OCI-LY7 (cell line): ENCODE results near the gene SPATA2. TPM values are rescaled to one million over a fixed set of nuclear protein-coding genes. Genes with fewer than 3 reads are reported as not detected.

Source experiments
- BruUV-seq: library from RNA; stranded (reverse); fragments of 400-500 nt; replicated peaks from 2 replicates; lab custom pipeline; 2021; lab: Mats Ljungman, UMichigan
- CTCF ChIA-PET: fragments of 300-600 bp; sonication (Branson Sonifier 250); formaldehyde crosslinking; loops from one replicate; lab custom pipeline; 2022; ENCODE audit warnings: antibody characterized with exemption; ENCODE audit not compliant: unreplicated experiment; lab: Charles Lee
- POLR2A ChIA-PET: fragments of 300-600 bp; sonication (Branson Sonifier 250); formaldehyde crosslinking; loops from one replicate; lab custom pipeline; 2022; ENCODE audit warnings: antibody characterized with exemption; lab: Charles Lee
- DNase-seq: peaks from one replicate; pipeline ENCODE4 v3.0.0-alpha.2; 2015; ENCODE audit warnings: low spot score
- H2AFZ ChIP-seq: fragments of 200-600 bp; sonication (generic), shearing (Covaris generic); 2 replicates; pipeline ENCODE4 v1.6.1; 2014; ENCODE audit warnings: mild to moderate bottlenecking, antibody characterized with exemption, low read length, moderate library complexity
- H3K27ac ChIP-seq: fragments of 200-600 bp; sonication (generic); 2 replicates; pipeline ENCODE4 v1.5.1; 2014; ENCODE audit warnings: mixed run types, low read depth, mild to moderate bottlenecking, moderate library complexity, low read length, inconsistent platforms; ENCODE audit not compliant: poor library complexity, severe bottlenecking
- H3K36me3 ChIP-seq: fragments of 200-600 bp; sonication (generic); 2 replicates; pipeline ENCODE4 v1.6.1; 2014; ENCODE audit warnings: mild to moderate bottlenecking, antibody characterized with exemption, low read length, moderate library complexity, mixed read lengths; ENCODE audit not compliant: insufficient read depth
- H3K4me1 ChIP-seq: fragments of 200-600 bp; sonication (generic); 2 replicates; pipeline ENCODE4 v1.5.1; 2014; ENCODE audit warnings: mild to moderate bottlenecking, low read length; ENCODE audit not compliant: insufficient read depth, poor library complexity, severe bottlenecking
- H3K4me2 ChIP-seq: fragments of 200-600 bp; sonication (generic); 2 replicates; pipeline ENCODE4 v1.6.1; 2014; ENCODE audit warnings: mild to moderate bottlenecking, low read length
- H3K4me3 ChIP-seq: fragments of 200-600 bp; sonication (generic); 2 replicates; pipeline ENCODE4 v1.5.1; 2014; ENCODE audit warnings: mild to moderate bottlenecking, low read depth, low read length; ENCODE audit not compliant: poor library complexity, severe bottlenecking
- H3K79me2 ChIP-seq: fragments of 200-600 bp; sonication (generic); 2 replicates; pipeline ENCODE4 v1.6.1; 2016; ENCODE audit warnings: low read depth, mild to moderate bottlenecking, low read length, moderate library complexity, mixed read lengths; ENCODE audit not compliant: insufficient read depth
- H3K9me2 ChIP-seq: fragments of 200-600 bp; sonication (generic); 2 replicates; pipeline ENCODE4 v1.6.1; 2016; ENCODE audit warnings: mild to moderate bottlenecking, low read length, mixed read lengths; ENCODE audit not compliant: insufficient read depth
- H3K9me3 ChIP-seq: fragments of 200-600 bp; sonication (generic); 2 replicates; pipeline ENCODE4 v1.6.1; 2014; ENCODE audit warnings: mild to moderate bottlenecking, mixed run types, low read length, mixed read lengths
- H4K20me1 ChIP-seq: fragments of 200-600 bp; sonication (generic); 2 replicates; pipeline ENCODE4 v1.6.1; 2014; ENCODE audit warnings: mild to moderate bottlenecking, antibody characterized with exemption, low read length, moderate library complexity, mixed read lengths; ENCODE audit not compliant: insufficient read depth
- CTCF ChIP-seq: fragments of 200-600 bp; sonication (generic); conservative IDR thresholded peaks from 2 replicates; pipeline ENCODE4 v1.5.1; 2014; ENCODE audit warnings: mild to moderate bottlenecking, antibody characterized with exemption, low read length, moderate library complexity, mixed read lengths
- EZH2phosphoT487 ChIP-seq: fragments of 200-600 bp; sonication (generic); IDR thresholded peaks from 2 replicates; pipeline ENCODE4 v1.6.1; 2018; ENCODE audit warnings: low read depth, borderline replicate concordance, mild to moderate bottlenecking, mixed run types, antibody characterized with exemption, low read length, moderate library complexity, mixed read lengths
- intact Hi-C: fragments of 100-400 bp; cut with micrococcal nuclease; formaldehyde crosslinking; loops from one replicate; pipeline ENCODE4 v1.10.0; 2022; ENCODE audit not compliant: unreplicated experiment
- total RNA-seq, 2 experiments: library from RNA; depleted of rRNA in 1 of 2; stranded (reverse); fragments of >200 nt in 1 of 2; shearing (Covaris generic) in 1 of 2; gene quantifications; 2 replicates each; pipeline ENCODE4 v1.2.3, GENCODE V29; 2014 to 2022

Gene SPATA2
- total RNA-seq, 2 experiments from 2014 or later: 3.9 to 8.1 TPM

DNA sequence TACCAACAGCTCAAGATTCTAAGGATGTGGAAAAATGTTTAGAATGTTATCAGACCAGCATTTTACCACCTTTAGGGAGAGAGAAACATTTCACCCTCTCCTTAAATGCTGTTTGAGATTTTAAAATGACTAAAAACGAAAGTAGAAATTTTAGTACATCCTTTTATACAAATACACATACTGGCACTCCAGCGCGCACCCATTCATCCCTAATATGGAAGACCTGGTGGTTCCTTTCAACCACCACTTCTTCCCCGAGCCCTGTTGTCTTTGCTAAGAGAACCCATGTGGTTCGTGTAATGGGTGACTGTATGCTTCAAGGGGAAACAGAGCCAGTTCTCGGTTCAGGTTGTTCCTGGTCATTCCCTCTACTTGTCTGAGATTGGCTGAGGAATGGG is 21.3 kb downstream of the SPATA2 start:
- Histone ChIP-seq H4K20me1 (no peaks in the 10 kb centered on the region), H3K36me3 (peaks cover 2% of the 10 kb centered on the region; the same call in 1 of the 2 replicates), H3K27ac (no peak overlapping the region), H3K4me2 (peak overlapping the region; percentile 39), H2AFZ (peak overlapping the region; percentile 29; the same call in 1 of the 2 replicates), H3K9me3 (no peaks in the 10 kb centered on the region), H3K79me2 (no peaks in the 10 kb centered on the region), H3K4me1 (peaks cover 8% of the 10 kb centered on the region), H3K4me3 (no peak overlapping the region), H3K9me2 (no peaks in the 10 kb centered on the region)
- ChIA-PET CTCF (no interaction called here), POLR2A (interaction anchor here (2.0 kb wide), 1 partner anchor 22 kb away, joined by 4 read pairs; no protein-coding TSS in a partner anchor)
- DNase-seq: no peak
- no TSS peak for BruUV-seq
- intact Hi-C loops: no loop called here
- no peak for TF ChIP-seq EZH2phosphoT487
- TF ChIP-seq CTCF: no peak

DNA sequence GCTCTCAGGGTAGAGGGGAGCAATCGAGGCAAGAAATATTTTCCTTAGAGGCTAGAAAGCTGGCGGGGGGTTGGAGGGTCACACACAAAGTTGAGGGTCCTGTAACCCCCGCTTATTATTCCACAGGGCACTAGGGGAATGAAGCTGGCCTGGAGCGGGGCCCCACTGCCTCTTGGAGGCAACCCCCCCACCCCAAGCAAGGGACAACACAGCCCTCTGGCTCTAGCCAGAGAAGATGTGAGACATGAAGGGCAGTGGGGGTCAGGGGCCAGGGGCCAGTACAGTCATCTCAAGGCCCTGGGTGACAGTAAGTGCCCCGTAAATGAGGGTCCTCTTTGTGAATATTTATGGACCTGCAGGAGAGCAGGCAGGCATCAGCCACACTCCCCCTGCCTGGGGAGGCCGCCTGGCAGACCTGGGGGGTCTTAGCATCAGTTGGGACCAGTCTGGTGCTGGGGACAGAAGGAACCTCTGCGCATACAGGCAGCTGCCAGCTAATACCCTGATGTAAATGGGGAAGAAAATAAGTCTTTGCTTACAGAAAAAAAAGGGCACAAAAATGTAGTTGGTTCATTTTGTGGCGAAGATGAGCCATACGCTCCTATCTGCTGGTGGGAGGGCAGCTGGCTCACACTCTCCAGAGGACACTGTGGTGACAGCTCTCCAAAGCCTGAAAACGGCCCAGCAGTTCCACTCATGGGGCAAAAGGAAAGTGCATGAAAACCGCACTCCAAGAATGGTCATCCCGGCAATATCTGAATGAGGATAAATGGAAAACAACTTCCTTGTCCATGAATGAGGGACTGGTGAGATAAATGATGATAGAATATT is 21.9 kb downstream of the SPATA2 start:
- DNase-seq: no peak
- Histone ChIP-seq H3K79me2 (no peaks in the 10 kb centered on the region), H3K9me3 (no peaks in the 10 kb centered on the region), H2AFZ (peak overlapping the region; percentile 29; the same call in 1 of the 2 replicates), H3K4me2 (peak overlapping the region; percentile 39), H3K4me3 (no peak overlapping the region), H4K20me1 (no peaks in the 10 kb centered on the region), H3K27ac (no peak overlapping the region), H3K36me3 (peaks cover 8% of the 10 kb centered on the region; the same call in 1 of the 2 replicates), H3K9me2 (no peaks in the 10 kb centered on the region), H3K4me1 (peaks cover 13% of the 10 kb centered on the region)
- no peak for TF ChIP-seq EZH2phosphoT487
- no peak for TF ChIP-seq CTCF
- intact Hi-C loops: no loop called here
- ChIA-PET CTCF (interaction anchor here (0.6 kb wide), 1 partner anchor 260 kb away, joined by 4 read pairs; no protein-coding TSS in a partner anchor), POLR2A (interaction anchor here (2.0 kb wide), 1 partner anchor 23 kb away, joined by 4 read pairs; no protein-coding TSS in a partner anchor)
- BruUV-seq: no TSS peak
